HG03108 (cell line): Measurements from ENCODE around the gene C1orf105.
"Not testable (repeated sequence)": the region's sequence is repeated elsewhere in the genome, so short reads cannot be mapped to it uniquely, and the experiment has no call there.

Experiments
- ATAC-seq: cut with Tn5 transposase; IDR thresholded peaks from one replicate; pipeline ENCODE4 v1.9.1; 2021; ENCODE audit warnings: moderate library complexity; ENCODE audit not compliant: unreplicated experiment

C1orf105 gene

GRCh38 chr1:172425339-172425738, 4.9 kb downstream of the C1orf105 start:
- no peak for ATAC-seq

- no peak for ATAC-seq
Measured at GRCh38 chr1:172427191-172427590, 6.7 kb downstream of the C1orf105 start.

- no peak for ATAC-seq
Measured at GRCh38 chr1:172429331-172430127, 9.0 kb downstream of the C1orf105 start.

DNA sequence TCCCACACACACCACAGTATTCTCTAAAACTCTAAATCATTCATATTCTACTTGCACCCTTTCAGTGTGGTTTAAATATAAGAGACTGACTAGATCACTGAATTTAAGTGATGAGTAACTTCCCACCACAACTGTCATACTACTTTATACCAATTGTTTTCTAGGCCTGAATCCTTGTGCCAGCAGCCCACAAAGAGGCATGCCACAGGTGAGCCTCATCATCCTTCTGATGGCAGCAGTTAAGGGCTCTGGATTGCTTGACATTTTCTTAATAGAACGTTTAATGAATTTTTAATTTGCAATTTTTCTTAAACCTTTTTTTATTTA, 9.6 kb downstream of the C1orf105 start:
- no peak for ATAC-seq

DNA sequence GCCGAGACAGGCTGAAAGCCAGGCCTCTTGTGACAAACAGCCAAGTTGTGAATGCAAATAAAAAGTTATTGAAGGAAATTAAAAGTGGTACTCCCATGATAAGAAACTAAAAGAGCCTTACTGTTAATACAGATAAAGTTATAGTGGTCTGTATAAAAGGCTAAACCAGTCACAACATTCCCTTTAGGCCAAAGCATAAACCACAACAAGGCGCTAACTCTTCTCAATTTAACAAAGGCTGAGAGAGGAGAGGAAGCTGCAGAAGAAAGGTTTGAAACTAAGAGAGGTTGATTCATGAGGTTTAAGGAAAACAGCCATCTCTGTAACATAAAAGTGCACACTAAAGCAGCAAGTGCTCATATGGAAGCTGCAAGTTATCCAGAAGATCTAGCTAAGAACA, 10.7 kb downstream of the C1orf105 start:
- no peak for ATAC-seq

- ATAC-seq, result no peak
Measured at GRCh38 chr1:172431721-172432192, 11.3 kb downstream of the C1orf105 start.

DNA sequence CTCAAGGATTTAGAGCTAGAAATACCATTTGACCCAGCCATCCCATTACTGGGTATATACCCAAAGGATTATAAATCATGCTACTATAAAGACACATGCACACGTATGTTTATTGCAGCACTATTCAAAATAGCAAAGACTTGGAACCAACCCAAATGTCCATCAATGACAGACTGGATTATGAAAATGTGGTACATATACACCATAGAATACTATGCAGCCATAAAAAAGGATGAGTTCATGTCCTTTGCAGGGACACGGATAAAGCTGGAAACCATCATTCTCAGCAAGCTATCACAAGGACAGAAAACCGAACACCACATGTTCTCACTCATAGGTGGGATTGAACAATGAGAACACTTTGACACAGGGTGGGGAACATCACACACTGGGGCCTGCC, 16.7 kb downstream of the C1orf105 start:
- not testable (repeated sequence) for ATAC-seq

DNA sequence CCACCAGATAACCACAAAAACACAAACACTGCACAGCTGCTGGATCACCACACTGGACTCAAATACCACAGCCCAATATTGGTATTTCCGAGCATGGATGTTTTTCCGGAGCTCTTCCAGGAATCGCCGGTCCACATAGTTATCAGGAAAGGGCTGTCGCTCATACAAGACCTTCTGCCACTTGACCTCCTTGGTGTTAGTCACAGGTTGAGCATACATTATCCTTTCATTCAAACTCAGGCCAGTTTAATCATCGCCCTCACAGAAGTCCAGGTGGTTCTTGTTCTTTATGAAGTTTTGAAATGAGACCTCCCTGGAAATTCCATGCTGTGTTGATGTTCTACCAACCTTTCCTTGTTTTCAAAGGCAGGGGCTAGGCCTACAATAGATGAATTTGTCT, 21.9 kb downstream of the C1orf105 start:
- no peak for ATAC-seq

- ATAC-seq, result no peak
Measured at GRCh38 chr1:172442843-172443565, 22.5 kb downstream of the C1orf105 start.

DNA sequence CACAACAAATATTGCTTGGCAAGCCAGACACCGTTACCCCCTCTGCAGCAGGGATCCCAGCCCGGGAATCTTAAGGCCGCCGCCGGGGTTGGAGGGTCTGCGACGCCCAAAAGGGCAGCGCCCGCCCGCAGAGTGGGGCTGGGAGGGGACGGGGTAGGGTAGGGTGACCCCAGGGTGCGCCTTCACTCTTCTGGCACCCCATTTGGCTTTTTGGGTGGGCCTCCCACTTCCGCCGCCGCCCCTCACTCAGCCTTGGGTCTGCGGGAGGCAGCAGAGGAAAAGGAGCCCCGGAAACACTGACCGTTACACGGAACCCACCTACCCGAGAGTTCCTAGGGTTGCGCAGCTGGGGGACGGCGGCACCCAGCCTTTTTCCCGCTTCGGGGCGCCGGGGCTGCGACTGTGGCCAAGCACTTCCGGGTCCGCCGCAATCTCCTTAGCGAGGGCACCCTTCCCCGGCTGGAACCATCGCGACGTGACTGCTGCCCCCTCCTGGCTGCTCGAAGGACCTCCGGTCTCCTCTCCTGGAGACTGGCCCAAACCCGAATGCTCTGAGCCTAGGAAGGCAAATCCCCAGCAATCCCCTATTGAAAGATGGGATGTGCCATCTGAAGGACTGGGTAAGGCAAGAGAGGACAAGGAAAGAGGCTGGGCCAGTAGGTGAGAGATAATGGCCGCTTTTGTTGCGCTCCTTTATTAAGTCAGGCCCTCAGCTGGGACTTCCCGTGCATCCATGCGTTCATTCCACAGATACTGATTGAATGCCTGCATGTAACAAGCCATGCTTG, 23.4 kb downstream of the C1orf105 start, which contains the start of gene PIGC:
Gene PIGC, minus strand, starts transcription at position 404 of the 788 bp plus-strand sequence. CDS start 1,447 bp downstream, outside the sequence.
- ATAC-seq, result peak; percentile 98

DNA sequence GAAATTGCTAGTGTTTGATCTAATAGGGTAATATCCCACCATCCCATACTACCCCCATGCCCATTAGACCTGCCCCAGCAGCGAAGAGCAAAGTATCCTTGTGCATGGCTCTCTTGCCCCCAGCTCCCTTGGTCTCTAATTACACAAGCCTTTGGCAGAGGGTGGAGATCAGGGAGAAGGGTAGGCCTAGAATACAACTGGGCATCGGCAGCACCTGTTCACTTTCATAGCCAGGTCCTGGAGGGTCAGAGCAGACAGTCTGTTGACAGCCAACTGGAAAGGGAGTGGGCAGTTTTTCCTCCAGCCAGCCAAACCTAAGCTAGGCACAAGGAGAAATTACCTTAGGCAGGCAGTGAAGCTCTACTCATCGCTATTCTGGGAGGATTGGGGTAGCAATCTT, 26.1 kb downstream of the C1orf105 start:
- no peak for ATAC-seq

DNA sequence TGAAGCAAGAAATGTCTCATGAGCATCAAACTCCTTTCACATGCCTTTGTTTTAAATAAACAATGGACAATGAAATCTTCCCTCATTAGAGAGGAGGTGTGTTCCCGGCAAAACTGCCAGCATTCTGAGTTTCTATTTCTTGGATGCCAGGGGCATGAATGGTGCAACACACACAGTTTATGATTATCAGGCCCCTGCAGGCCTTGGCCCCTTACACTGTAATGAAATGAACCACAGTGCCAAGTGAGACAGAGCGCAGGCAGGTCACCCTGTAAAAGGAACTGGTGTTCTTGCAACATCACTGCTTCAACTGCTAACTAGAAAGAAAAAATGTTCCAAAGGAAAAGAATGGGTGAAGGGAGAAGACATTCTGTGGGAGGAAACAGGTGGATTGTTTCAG, 27.2 kb downstream of the C1orf105 start:
- ATAC-seq, result no peak

DNA sequence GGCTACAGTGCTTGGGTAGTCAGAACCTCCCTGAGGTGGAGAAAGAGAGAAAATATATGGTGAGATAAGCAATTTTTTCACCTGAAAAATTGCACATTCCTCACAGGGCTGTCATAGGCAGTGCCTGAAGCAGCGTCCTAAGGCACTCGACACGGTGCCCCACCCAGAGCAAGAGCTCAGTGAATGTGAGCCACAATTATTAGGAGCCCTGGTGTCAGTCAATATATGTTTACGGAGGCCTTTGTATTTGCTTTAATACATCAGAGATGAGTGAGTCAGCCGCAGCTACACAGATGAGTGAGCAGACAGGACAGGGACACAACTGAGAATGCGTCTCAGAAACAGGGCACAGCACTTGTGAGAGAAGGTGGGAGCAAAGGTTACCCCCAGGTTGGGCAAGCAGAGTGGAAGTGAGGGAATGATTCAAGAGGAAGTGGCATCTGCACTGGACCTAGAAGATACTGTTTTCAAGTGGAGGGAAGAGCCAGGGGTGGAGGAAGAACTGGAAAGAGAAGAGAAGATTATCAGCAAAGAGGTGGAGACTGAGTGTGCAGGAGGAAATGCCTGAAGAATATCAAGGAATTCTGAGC, 28.6 kb downstream of the C1orf105 start:
- ATAC-seq, result no peak

GRCh38 chr1:172449585-172450523, 29.4 kb downstream of the C1orf105 start:
- ATAC-seq, result peak; percentile 73

GRCh38 chr1:172450524-172450885, 30.0 kb downstream of the C1orf105 start:
- ATAC-seq, result no peak

DNA sequence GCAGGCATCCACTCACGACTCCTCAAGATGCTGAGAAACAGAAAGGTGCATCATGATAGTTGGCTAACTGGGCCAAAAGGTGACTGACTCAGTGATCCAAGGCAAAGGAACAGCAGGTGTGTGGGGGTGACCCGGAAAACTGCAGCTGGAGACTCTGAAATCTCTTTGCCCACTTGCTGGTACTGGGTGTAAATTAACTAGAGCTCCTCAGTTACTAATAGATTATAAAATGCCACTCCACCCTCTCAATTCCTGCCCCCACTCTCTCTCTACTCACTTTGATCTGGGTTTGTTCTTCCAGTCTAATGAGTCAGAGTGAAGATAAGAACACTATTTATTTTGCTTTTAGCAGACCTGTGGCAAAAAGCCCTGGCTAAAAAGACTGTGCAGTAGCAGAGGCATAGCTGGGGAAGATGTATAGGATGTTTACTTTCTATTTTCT, 30.5 kb downstream of the C1orf105 start:
- no peak for ATAC-seq

DNA sequence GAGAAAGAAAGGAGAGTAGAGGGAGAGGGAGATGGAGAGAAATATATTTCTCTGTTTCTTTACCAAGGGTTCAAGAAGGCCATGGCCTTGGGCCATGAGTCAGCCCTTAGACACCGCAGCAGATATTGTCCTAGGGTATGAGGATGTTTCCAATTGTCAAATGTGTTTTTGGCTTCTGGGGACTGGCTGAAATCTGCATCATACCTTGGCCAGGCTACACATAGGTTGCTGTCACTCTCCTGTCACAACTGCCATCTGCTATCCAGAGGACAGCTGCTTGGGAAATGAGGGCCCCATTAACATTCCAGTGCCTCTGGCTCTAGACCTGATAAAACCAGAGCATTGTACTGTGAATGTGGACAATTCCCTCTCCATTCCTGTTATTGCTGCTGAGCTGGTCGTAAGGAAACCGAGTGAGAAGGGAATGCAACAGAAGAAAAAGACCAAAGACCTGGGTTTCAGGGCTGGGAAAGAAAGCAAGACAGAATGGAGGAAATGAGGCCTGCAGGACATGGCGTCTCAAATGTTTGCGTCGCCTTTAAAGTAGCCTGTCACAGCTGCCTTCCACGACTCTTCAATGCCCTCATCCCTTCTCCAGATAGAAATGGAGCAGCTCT, 32.2 kb downstream of the C1orf105 start:
- no peak for ATAC-seq

- ATAC-seq, result no peak
Measured at GRCh38 chr1:172453153-172453545, 32.7 kb downstream of the C1orf105 start.

DNA sequence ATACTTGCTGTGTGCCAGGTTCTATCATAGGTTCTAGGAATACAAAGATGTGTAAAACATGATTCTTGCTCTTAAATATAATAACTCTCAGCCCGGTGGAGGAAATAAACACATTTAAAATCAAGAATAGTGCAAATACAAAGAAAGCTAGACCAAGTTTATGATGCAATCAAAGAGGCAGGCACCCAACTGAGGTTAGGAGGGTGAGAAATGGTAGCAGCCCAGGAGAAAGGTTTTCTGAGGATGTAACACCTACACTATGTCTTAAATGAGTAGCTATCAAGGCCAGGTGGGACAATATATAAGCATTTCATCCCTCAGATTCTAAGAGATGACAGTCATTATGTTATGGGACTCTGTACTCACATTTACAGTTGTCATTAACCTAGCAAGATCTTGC, 33.1 kb downstream of the C1orf105 start:
- ATAC-seq, result no peak

GRCh38 chr1:172455451-172455850, 35.0 kb downstream of the C1orf105 start:
- no peak for ATAC-seq
